B cell (primary cell): Measurements from ENCODE around the gene GRID2. TPM values are rescaled to one million over a fixed set of nuclear protein-coding genes. Genes with fewer than 3 reads are reported as not detected.

ENCODE experiments used
- ATAC-seq: fragments of 200-7000 bp; cut with Tn5 transposase; one replicate; pipeline ENCODE4 v1.10.0; 2021; ENCODE audit warnings: low read depth, mild to moderate bottlenecking, moderate number of reproducible peaks, moderate library complexity
- CTCF ChIA-PET: fragments of 350-600 bp; sonication (Branson Sonifier 250); formaldehyde crosslinking; loops from one replicate; lab custom pipeline; 2021; ENCODE audit warnings: antibody characterized with exemption, inconsistent platforms; lab: Charles Lee
- POLR2A ChIA-PET: fragments of 350-600 bp; sonication (Branson Sonifier 250); formaldehyde crosslinking; loops from one replicate; lab custom pipeline; 2021; ENCODE audit warnings: antibody characterized with exemption; lab: Charles Lee
- DNase-seq: peaks from one replicate; pipeline ENCODE4 v3.0.0; 2013
- H2AFZ ChIP-seq: 2 replicates; pipeline ENCODE4 v1.6.1; 2012; ENCODE audit warnings: mild to moderate bottlenecking, low read depth, low read length; ENCODE audit not compliant: insufficient read depth, poor library complexity, severe bottlenecking
- H3K27ac ChIP-seq, 2 donors: 1 replicate in 1 of 2; 2 replicates in 1 of 2; pipeline ENCODE4 v1.5.1; 2012 to 2013; ENCODE audit warnings: low read length in 2 of 2, mild to moderate bottlenecking in 2 of 2, moderate library complexity in 1 of 2
- H3K27me3 ChIP-seq, 4 experiments: fragments of 200-600 bp in 1 of 4; sonication (generic) in 1 of 4; replicated peaks in 1 of 4; 1 replicate in 2 of 4; 2 replicates in 2 of 4; pipeline versions ENCODE4 v1.6.1 to v1.7.0; 2013 to 2016; ENCODE audit warnings: low read length in 3 of 4, mild to moderate bottlenecking in 2 of 4, mixed read lengths in 1 of 4, moderate library complexity in 1 of 4; ENCODE audit not compliant: insufficient read depth in 4 of 4, control insufficient read depth in 3 of 4; ENCODE audit errors: control extremely low read depth in 1 of 4
- H3K36me3 ChIP-seq, 2 experiments: replicated peaks in 1 of 2; 1 replicate in 1 of 2; 2 replicates in 1 of 2; pipeline versions ENCODE4 v1.6.1 to v1.7.1; 2013; ENCODE audit warnings: low read length in 1 of 2; ENCODE audit not compliant: insufficient read depth in 2 of 2, control insufficient read depth in 1 of 2; ENCODE audit errors: control extremely low read depth in 1 of 2, extremely low read depth in 1 of 2
- H3K4me1 ChIP-seq, 2 donors: fragments of 200-600 bp in 1 of 2; sonication (generic) in 1 of 2; 1 replicate in 1 of 2; 2 replicates in 1 of 2; pipeline versions ENCODE4 v1.5.1 to v1.6.1; 2013 to 2017; ENCODE audit warnings: low read length in 2 of 2; ENCODE audit not compliant: control insufficient read depth in 2 of 2, insufficient read depth in 2 of 2
- H3K4me2 ChIP-seq: replicated peaks from 2 replicates; pipeline ENCODE3; 2012; ENCODE audit warnings: mild to moderate bottlenecking, low read depth, low read length; ENCODE audit not compliant: poor library complexity, severe bottlenecking
- H3K4me3 ChIP-seq, 5 experiments: fragments of 200-600 bp in 1 of 5; sonication (generic) in 1 of 5; 1 replicate in 3 of 5; 2 replicates in 2 of 5; pipeline versions ENCODE4 v1.5.1 to v1.7.0; 2011 to 2016; ENCODE audit warnings: low read length in 4 of 5, mild to moderate bottlenecking in 4 of 5, low read depth in 2 of 5, control low read depth in 1 of 5, moderate library complexity in 1 of 5; ENCODE audit not compliant: insufficient read depth in 1 of 5; ENCODE audit errors: control extremely low read depth in 1 of 5, extremely low read depth in 1 of 5
- H3K79me2 ChIP-seq: fragments of 200-600 bp; sonication (generic); one replicate; pipeline ENCODE4 v1.6.0; 2016; ENCODE audit warnings: low read length; ENCODE audit not compliant: control insufficient read depth, insufficient read depth
- H3K9ac ChIP-seq: fragments of 200-600 bp; sonication (generic); 2 replicates; pipeline ENCODE4 v1.6.1; 2017; ENCODE audit warnings: mild to moderate bottlenecking, low read length, moderate library complexity
- H3K9me3 ChIP-seq, 3 donors: one replicate each; pipeline versions ENCODE4 v1.6.1 to v1.7.1; 2013; ENCODE audit warnings: low read length in 2 of 3; ENCODE audit not compliant: control insufficient read depth in 2 of 3, insufficient read depth in 1 of 3; ENCODE audit errors: control extremely low read depth in 1 of 3
- H4K20me1 ChIP-seq: 2 replicates; pipeline ENCODE4 v1.6.0; 2012; ENCODE audit warnings: mild to moderate bottlenecking, low read length; ENCODE audit not compliant: insufficient read depth, control insufficient read depth, poor library complexity, severe bottlenecking
- H3K27ac Mint-ChIP-seq: one replicate; pipeline ENCODE4 v1.8.0; 2021; ENCODE audit warnings: mixed read lengths
- H3K27me3 Mint-ChIP-seq: one replicate; pipeline ENCODE4 v1.8.0; 2021; ENCODE audit warnings: mixed read lengths
- H3K4me1 Mint-ChIP-seq: one replicate; pipeline ENCODE4 v1.8.0; 2021; ENCODE audit warnings: mixed read lengths
- H3K4me3 Mint-ChIP-seq: one replicate; pipeline ENCODE4 v1.8.0; 2021; ENCODE audit warnings: mixed read lengths
- H3K9me3 Mint-ChIP-seq: one replicate; pipeline ENCODE4 v1.8.0; 2022; ENCODE audit warnings: mixed read lengths; ENCODE audit not compliant: insufficient read depth
- CTCF ChIP-seq: fragments of 200-600 bp; IDR thresholded peaks from one replicate; pipeline ENCODE4 v1.8.0; 2022; ENCODE audit warnings: antibody characterized with exemption, mild to moderate bottlenecking
- EZH2 ChIP-seq: IDR thresholded peaks from 2 replicates; pipeline ENCODE4 v1.6.1; 2012; ENCODE audit warnings: borderline replicate concordance, low read depth, mild to moderate bottlenecking, moderate library complexity, low read length; ENCODE audit not compliant: insufficient read depth, poor library complexity, severe bottlenecking
- WGBS: methylation state at CpG from one replicate; pipeline ENCODE4 v1.1.5; 2013; ENCODE audit warnings: missing lambda C conversion rate; ENCODE audit not compliant: insufficient coverage; 5-methylcytosine and 5-hydroxymethylcytosine counted together
- intact Hi-C: fragments of 100-400 bp; cut with micrococcal nuclease; formaldehyde crosslinking; loops from one replicate; pipeline ENCODE4 v1.10.0; 2022
- polyA plus RNA-seq: library from polyadenylated mRNA; depleted of rRNA; stranded (reverse); fragments of >200 nt; gene quantifications from 2 replicates; pipeline ENCODE4 v1.2.3, GENCODE V29; 2012
- total RNA-seq, 2 donors: library from RNA; stranded (reverse); fragments of 120-200 nt in 1 of 2; gene quantifications; 1 replicate in 1 of 2; 2 replicates in 1 of 2; pipeline versions ENCODE4 v1.2.3 to v1.2.4, GENCODE V29; 2013 to 2022

The GRID2 gene
- total and polyA plus RNA-seq, 2 donors (not counting 1 experiment from before 2014, with no cell fraction given), result not detected

- Mint-ChIP-seq H3K9me3 (peaks cover 2% of the 10 kb centered on the region), H3K4me3 (no peak overlapping the region), H3K27me3 (no peaks in the 10 kb centered on the region), H3K4me1 (no peaks in the 10 kb centered on the region), H3K27ac (no peak overlapping the region)
- DNase-seq (no peak), ATAC-seq (no peak)
- Histone ChIP-seq H3K36me3 (no peaks in the 10 kb centered on the region), H3K4me3 (no peak overlapping the region), H2AFZ (no peak overlapping the region), H3K79me2 (no peaks in the 10 kb centered on the region), H3K9ac (no peak overlapping the region), H3K4me2 (no peak overlapping the region), H3K27me3 (no peaks in the 10 kb centered on the region), H4K20me1 (no peaks in the 10 kb centered on the region), H3K4me1 (no peaks in the 10 kb centered on the region), H3K27ac (no peak overlapping the region), H3K9me3 (peaks cover 0 to 3% (median 1%) of the 10 kb centered on the region in 3 donors)
- intact Hi-C loops, result no loop called here
- TF ChIP-seq EZH2, result no peak
- 40% methylated on average over 1 of the region's 2 CpGs for WGBS
- ChIA-PET CTCF (no interaction called here), POLR2A (no interaction called here)
Measured at GRCh38 chr4:93178279-93178678, 874.5 kb downstream of the GRID2 start.

GRCh38 chr4:93179044-93179443, 875.3 kb downstream of the GRID2 start:
- no peak overlapping the region for H2AFZ ChIP-seq
- ChIA-PET POLR2A (no interaction called here), CTCF (no interaction called here)
- H3K27me3 ChIP-seq, result no peaks in the 10 kb centered on the region
- intact Hi-C loops, result no loop called here
- H3K9me3 ChIP-seq, result peaks cover 0 to 3% (median 1%) of the 10 kb centered on the region in 3 donors
- H3K4me1 Mint-ChIP-seq, result no peaks in the 10 kb centered on the region
- no peaks in the 10 kb centered on the region for H3K79me2 ChIP-seq
- peaks cover 2% of the 10 kb centered on the region for H3K9me3 Mint-ChIP-seq
- DNase-seq (no peak), ATAC-seq (no peak)
- no peaks in the 10 kb centered on the region for H3K36me3 ChIP-seq
- no peaks in the 10 kb centered on the region for H3K4me1 ChIP-seq
- no peak overlapping the region for H3K4me3 Mint-ChIP-seq
- no peak for TF ChIP-seq EZH2
- TF ChIP-seq CTCF, result no peak
- H3K4me3 ChIP-seq, result no peak overlapping the region
- no peaks in the 10 kb centered on the region for H3K27me3 Mint-ChIP-seq
- no peaks in the 10 kb centered on the region for H4K20me1 ChIP-seq
- H3K27ac ChIP-seq, result no peak overlapping the region
- no CpG with 5 or more reads among the region's 2 CpGs for WGBS
- no peak overlapping the region for H3K4me2 ChIP-seq
- H3K9ac ChIP-seq, result no peak overlapping the region
- H3K27ac Mint-ChIP-seq, result no peak overlapping the region
